ENCODE results near the gene THAP10.

Gene THAP10

DNA sequence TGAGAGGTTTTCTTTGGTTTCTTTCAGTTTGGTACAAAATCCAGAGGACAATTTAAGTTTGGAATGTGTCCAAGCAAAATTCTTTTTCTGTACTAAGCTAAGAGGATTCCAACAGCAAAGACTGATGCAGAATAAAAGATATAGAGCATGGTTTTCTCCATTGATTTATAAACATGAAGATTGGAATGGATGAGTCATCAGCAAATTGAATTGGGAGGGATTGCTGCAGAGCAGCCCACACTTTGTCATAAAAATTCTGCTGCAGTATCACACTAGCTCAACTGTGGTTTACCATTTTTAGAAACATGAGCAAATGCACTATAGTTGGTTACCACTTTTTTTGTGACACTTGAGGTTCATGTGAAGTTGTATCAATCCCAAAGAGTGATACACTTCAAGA is 22.2 kb downstream of the THAP10 start (continued):
- no peak for TF ChIP-seq ZNF555 (tag by site-specific recombination; conservative IDR thresholded peaks at IDR 0.05)
- TF ChIP-seq ZNF416 (tag by site-specific recombination; IDR thresholded peaks at IDR 0.05) = no peak
- TF ChIP-seq, protein P1, sequence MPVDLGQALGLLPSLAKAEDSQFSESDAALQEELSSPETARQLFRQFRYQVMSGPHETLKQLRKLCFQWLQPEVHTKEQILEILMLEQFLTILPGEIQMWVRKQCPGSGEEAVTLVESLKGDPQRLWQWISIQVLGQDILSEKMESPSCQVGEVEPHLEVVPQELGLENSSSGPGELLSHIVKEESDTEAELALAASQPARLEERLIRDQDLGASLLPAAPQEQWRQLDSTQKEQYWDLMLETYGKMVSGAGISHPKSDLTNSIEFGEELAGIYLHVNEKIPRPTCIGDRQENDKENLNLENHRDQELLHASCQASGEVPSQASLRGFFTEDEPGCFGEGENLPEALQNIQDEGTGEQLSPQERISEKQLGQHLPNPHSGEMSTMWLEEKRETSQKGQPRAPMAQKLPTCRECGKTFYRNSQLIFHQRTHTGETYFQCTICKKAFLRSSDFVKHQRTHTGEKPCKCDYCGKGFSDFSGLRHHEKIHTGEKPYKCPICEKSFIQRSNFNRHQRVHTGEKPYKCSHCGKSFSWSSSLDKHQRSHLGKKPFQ (tag by site-specific recombination; IDR thresholded peaks at IDR 0.05) = no peak
- no peak for TF ChIP-seq ZNF792 (tag by site-specific recombination; IDR thresholded peaks at IDR 0.05)
- no peak for TF ChIP-seq ZNF530 (tag by site-specific recombination; IDR thresholded peaks at IDR 0.05; ENCODE audit: low read depth)
- no peak; the same call in 1 of the 2 replicates for TF ChIP-seq ZNF549 (tag by site-specific recombination; IDR thresholded peaks at IDR 0.05)
- 0 out of 2 replicates have a peak, but pooled peaks have one; percentile 9 for TF ChIP-seq ZNF350 (tag by site-specific recombination; IDR thresholded peaks at IDR 0.05)
- TF ChIP-seq ZNF76 (tag by site-specific recombination; IDR thresholded peaks at IDR 0.05; ENCODE audit: borderline replicate concordance, low read depth) = no peak
- TF ChIP-seq KLF9 (tag by site-specific recombination; IDR thresholded peaks at IDR 0.05; ENCODE audit: low read depth) = no peak
- TF ChIP-seq, protein P2, sequence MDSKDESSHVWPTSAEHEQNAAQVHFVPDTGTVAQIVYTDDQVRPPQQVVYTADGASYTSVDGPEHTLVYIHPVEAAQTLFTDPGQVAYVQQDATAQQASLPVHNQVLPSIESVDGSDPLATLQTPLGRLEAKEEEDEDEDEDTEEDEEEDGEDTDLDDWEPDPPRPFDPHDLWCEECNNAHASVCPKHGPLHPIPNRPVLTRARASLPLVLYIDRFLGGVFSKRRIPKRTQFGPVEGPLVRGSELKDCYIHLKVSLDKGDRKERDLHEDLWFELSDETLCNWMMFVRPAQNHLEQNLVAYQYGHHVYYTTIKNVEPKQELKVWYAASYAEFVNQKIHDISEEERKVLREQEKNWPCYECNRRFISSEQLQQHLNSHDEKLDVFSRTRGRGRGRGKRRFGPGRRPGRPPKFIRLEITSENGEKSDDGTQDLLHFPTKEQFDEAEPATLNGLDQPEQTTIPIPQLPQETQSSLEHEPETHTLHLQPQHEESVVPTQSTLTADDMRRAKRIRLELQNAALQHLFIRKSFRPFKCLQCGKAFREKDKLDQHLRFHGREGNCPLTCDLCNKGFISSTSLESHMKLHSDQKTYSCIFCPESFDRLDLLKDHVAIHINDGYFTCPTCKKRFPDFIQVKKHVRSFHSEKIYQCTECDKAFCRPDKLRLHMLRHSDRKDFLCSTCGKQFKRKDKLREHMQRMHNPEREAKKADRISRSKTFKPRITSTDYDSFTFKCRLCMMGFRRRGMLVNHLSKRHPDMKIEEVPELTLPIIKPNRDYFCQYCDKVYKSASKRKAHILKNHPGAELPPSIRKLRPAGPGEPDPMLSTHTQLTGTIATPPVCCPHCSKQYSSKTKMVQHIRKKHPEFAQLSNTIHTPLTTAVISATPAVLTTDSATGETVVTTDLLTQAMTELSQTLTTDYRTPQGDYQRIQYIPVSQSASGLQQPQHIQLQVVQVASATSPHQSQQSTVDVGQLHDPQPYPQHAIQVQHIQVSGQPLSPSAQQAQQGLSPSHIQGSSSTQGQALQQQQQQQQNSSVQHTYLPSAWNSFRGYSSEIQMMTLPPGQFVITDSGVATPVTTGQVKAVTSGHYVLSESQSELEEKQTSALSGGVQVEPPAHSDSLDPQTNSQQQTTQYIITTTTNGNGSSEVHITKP (tag by site-specific recombination; IDR thresholded peaks at IDR 0.05) = no peak; the same call in 1 of the 2 replicates
- TF ChIP-seq ZNF302 (tag by site-specific recombination; IDR thresholded peaks at IDR 0.05; ENCODE audit: low read depth) = no peak
- TF ChIP-seq, protein P3, sequence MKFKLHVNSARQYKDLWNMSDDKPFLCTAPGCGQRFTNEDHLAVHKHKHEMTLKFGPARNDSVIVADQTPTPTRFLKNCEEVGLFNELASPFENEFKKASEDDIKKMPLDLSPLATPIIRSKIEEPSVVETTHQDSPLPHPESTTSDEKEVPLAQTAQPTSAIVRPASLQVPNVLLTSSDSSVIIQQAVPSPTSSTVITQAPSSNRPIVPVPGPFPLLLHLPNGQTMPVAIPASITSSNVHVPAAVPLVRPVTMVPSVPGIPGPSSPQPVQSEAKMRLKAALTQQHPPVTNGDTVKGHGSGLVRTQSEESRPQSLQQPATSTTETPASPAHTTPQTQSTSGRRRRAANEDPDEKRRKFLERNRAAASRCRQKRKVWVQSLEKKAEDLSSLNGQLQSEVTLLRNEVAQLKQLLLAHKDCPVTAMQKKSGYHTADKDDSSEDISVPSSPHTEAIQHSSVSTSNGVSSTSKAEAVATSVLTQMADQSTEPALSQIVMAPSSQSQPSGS (tag by site-specific recombination; IDR thresholded peaks at IDR 0.05; ENCODE audit: low read depth) = no peak
- TF ChIP-seq ZNF175 (tag by site-specific recombination; IDR thresholded peaks at IDR 0.05) = no peak
- no peak for TF ChIP-seq ZNF791 (tag by site-specific recombination; IDR thresholded peaks at IDR 0.05)
- TF ChIP-seq ZNF221 (tag by site-specific recombination; IDR thresholded peaks at IDR 0.05; ENCODE audit: borderline replicate concordance) = no peak
- TF ChIP-seq ZNF48 (tag by site-specific recombination; IDR thresholded peaks at IDR 0.05) = no peak
- TF ChIP-seq GLI2 (tag by site-specific recombination; IDR thresholded peaks at IDR 0.05; ENCODE audit: borderline replicate concordance, low read depth) = no peak
- no peak for TF ChIP-seq ZNF544 (tag by site-specific recombination; IDR thresholded peaks at IDR 0.05)
- TF ChIP-seq ZNF426 (tag by site-specific recombination; IDR thresholded peaks at IDR 0.05) = no peak
- TF ChIP-seq, protein P4, sequence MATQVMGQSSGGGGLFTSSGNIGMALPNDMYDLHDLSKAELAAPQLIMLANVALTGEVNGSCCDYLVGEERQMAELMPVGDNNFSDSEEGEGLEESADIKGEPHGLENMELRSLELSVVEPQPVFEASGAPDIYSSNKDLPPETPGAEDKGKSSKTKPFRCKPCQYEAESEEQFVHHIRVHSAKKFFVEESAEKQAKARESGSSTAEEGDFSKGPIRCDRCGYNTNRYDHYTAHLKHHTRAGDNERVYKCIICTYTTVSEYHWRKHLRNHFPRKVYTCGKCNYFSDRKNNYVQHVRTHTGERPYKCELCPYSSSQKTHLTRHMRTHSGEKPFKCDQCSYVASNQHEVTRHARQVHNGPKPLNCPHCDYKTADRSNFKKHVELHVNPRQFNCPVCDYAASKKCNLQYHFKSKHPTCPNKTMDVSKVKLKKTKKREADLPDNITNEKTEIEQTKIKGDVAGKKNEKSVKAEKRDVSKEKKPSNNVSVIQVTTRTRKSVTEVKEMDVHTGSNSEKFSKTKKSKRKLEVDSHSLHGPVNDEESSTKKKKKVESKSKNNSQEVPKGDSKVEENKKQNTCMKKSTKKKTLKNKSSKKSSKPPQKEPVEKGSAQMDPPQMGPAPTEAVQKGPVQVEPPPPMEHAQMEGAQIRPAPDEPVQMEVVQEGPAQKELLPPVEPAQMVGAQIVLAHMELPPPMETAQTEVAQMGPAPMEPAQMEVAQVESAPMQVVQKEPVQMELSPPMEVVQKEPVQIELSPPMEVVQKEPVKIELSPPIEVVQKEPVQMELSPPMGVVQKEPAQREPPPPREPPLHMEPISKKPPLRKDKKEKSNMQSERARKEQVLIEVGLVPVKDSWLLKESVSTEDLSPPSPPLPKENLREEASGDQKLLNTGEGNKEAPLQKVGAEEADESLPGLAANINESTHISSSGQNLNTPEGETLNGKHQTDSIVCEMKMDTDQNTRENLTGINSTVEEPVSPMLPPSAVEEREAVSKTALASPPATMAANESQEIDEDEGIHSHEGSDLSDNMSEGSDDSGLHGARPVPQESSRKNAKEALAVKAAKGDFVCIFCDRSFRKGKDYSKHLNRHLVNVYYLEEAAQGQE (tag by site-specific recombination; IDR thresholded peaks at IDR 0.05) = no peak
- no peak for TF ChIP-seq ZNF133 (tag by site-specific recombination; IDR thresholded peaks at IDR 0.05)
- no peak for TF ChIP-seq ZNF658 (tag by site-specific recombination; IDR thresholded peaks at IDR 0.05)
- peak; percentile 54 for TF ChIP-seq ZNF366 (tag by site-specific recombination; conservative IDR thresholded peaks at IDR 0.05)
- TF ChIP-seq, protein P5, sequence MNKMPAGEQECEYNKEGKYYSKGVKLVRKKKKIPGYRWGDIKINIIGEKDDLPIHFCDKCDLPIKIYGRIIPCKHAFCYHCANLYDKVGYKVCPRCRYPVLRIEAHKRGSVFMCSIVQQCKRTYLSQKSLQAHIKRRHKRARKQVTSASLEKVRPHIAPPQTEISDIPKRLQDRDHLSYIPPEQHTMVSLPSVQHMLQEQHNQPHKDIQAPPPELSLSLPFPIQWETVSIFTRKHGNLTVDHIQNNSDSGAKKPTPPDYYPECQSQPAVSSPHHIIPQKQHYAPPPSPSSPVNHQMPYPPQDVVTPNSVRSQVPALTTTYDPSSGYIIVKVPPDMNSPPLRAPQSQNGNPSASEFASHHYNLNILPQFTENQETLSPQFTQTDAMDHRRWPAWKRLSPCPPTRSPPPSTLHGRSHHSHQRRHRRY (tag by site-specific recombination; IDR thresholded peaks at IDR 0.05) = no peak
- no peak for TF ChIP-seq SETDB1 (IDR thresholded peaks at IDR 0.05; ENCODE audit: insufficient read length, low read length)
- TF ChIP-seq RBAK (tag by site-specific recombination; IDR thresholded peaks at IDR 0.05) = no peak
- 0 out of 2 replicates have a peak, but pooled peaks have one; percentile 16 for TF ChIP-seq FEZF1 (tag by site-specific recombination; IDR thresholded peaks at IDR 0.05)
- no peak for TF ChIP-seq ZNF629 (tag by site-specific recombination; IDR thresholded peaks at IDR 0.05)
- TF ChIP-seq GLI4 (tag by site-specific recombination; IDR thresholded peaks at IDR 0.05) = no peak
- TF ChIP-seq ZNF311 (tag by site-specific recombination; IDR thresholded peaks at IDR 0.05; ENCODE audit: borderline replicate concordance) = no peak
